ENCODE results near the gene HECA.
"Not testable (repeated sequence)": the region's sequence is repeated elsewhere in the genome, so short reads cannot be mapped to it uniquely, and the experiment has no call there.

HECA gene

DNA sequence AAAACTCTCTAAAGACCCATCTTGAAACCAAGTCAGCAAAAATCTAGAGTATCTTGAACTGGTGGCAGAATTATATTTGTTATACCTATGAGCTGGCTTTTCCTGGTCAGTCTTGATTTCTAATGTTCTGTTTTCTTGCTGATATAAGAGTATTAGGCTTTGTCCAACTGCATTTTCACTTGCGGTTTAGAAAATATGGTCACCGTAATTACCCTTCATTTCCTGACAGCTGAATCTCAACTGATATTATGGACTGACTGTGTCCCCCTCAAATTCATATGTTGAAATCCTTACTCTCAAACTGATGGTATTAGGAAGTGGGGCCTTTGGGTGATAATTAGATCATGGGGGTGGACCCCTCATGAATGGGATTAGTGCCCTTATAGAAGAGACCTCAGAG, 84.9 kb downstream of the HECA start:
- DNase-seq: no peak

DNA sequence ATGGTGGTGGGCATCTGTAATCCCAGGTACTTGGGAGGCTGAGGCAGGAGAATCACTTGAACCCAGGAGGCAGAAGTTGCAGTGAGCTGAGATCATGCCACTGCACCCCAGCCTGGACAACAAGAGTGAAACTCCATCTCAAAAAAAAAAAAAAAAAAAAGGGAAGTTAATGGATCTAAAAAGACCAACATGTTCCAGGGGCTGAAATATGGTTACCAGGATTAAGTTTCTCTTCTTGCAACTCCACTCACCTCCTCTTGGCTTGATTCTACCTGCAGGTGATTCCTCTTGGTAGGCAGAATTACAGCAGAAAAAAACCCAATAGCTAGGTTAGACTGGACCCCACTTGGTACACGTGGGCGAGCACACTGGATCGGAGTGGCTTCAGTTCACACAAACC, 93.5 kb downstream of the HECA start:
- not testable (repeated sequence) for DNase-seq
